ENCODE results near the gene GNL1.
"Not testable (repeated sequence)": the region's sequence is repeated elsewhere in the genome, so short reads cannot be mapped to it uniquely, and the experiment has no call there.

DNA sequence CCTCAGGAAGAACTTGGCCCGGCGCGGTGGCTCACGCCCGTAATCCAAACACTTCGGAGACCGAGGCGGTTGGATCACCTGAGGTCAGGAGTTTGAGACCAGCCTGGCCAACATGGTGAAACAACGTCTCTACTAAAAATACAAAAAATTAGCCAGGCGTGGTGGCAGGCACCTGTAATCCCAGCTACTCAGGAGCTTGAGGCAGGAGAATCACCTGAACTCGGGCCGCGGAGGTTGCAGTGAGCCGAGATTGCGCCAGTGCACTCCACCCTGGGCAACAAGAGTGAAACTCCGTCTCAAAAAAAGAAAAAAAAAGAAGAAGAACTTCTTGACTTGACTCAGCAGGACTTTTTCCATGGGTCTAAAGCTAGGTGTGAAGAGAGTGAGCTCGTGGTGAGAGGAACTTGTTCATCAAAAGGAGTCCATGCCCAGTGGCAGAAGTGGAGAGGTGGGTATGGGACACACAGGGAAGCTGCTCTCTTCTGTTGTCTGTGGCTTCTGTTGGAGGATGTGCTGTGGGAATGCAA is 26.9 kb downstream of the GNL1 start:
- TF ChIP-seq CTCF (IDR thresholded peaks at IDR 0.05; ENCODE audit: insufficient read depth, low read length, poor library complexity, severe bottlenecking); EZH2phosphoT487 (conservative IDR thresholded peaks at IDR 0.05; ENCODE audit: low read length): not testable (repeated sequence)

Data from SU-DHL-6 (cell line).